H1 (cell line): ENCODE results near the gene PTRH1. TPM values are rescaled to one million over a fixed set of nuclear protein-coding genes. Genes with fewer than 3 reads are reported as not detected.

Experiments
- CTCF ChIA-PET: fragments of 300-600 bp; sonication (Branson Sonifier 250); formaldehyde crosslinking; loops from one replicate; lab custom pipeline; 2021; ENCODE audit not compliant: partially characterized antibody; lab: Charles Lee
- POLR2A ChIA-PET: fragments of 300-600 bp; sonication (Branson Sonifier 250); formaldehyde crosslinking; loops from one replicate; lab custom pipeline; 2021; ENCODE audit warnings: inconsistent platforms; ENCODE audit not compliant: partially characterized antibody; lab: Charles Lee
- DNase-seq, 2 experiments: peaks; one replicate each; pipeline versions ENCODE4 v3.0.0 to v3.0.0-alpha.2; 2010 to 2022; ENCODE audit warnings: low spot score in 2 of 2, low read depth in 1 of 2, mixed read lengths in 1 of 2
- FAIRE-seq: peaks from 2 replicates; lab custom pipeline; 2011; peaks lifted over from hg19 to GRCh38; lab: Jason Lieb, UNC
- H2AFZ ChIP-seq: 2 replicates; pipeline ENCODE4 v1.8.1; 2012; ENCODE audit warnings: low read length, inconsistent platforms
- H2AK5ac ChIP-seq: 2 replicates; pipeline ENCODE4 v1.6.1; 2013; ENCODE audit warnings: low read depth, low read length
- H2BK120ac ChIP-seq: replicated peaks from 2 replicates; pipeline ENCODE3; 2013; ENCODE audit warnings: low read depth, low read length, inconsistent platforms
- H2BK12ac ChIP-seq: 2 replicates; pipeline ENCODE4 v1.6.1; 2013; ENCODE audit warnings: low read depth, low read length
- H2BK15ac ChIP-seq: 2 replicates; pipeline ENCODE4 v1.6.1; 2013; ENCODE audit warnings: low read length
- H2BK20ac ChIP-seq: 2 replicates; pipeline ENCODE4 v1.6.1; 2013; ENCODE audit warnings: low read length
- H2BK5ac ChIP-seq: 2 replicates; pipeline ENCODE4 v1.6.1; 2013; ENCODE audit warnings: low read depth, low read length
- H3K14ac ChIP-seq: 2 replicates; pipeline ENCODE4 v1.6.1; 2013; ENCODE audit warnings: inconsistent platforms; ENCODE audit not compliant: insufficient read length
- H3K18ac ChIP-seq: 2 replicates; pipeline ENCODE4 v1.6.1; 2013; ENCODE audit warnings: low read length; ENCODE audit errors: extremely low read depth
- H3K23ac ChIP-seq: 2 replicates; pipeline ENCODE4 v1.6.1; 2013; ENCODE audit warnings: inconsistent platforms; ENCODE audit not compliant: insufficient read length
- H3K23me2 ChIP-seq: 2 replicates; pipeline ENCODE4 v1.6.1; 2013; ENCODE audit warnings: low read depth, low read length
- H3K27ac ChIP-seq: 2 replicates; pipeline ENCODE4 v1.6.1; 2011; ENCODE audit warnings: low read depth, low read length, inconsistent platforms
- H3K27me3 ChIP-seq, 4 experiments: replicated peaks in 1 of 4; 1 replicate in 1 of 4; 2 replicates in 3 of 4; pipeline versions ENCODE4 v1.6.1 to v1.8.1; 2011 to 2013; ENCODE audit warnings: low read length in 3 of 4, mild to moderate bottlenecking in 3 of 4, inconsistent platforms in 2 of 4, mixed read lengths in 2 of 4, moderate library complexity in 1 of 4; ENCODE audit not compliant: control insufficient read depth in 3 of 4, insufficient read depth in 3 of 4; ENCODE audit errors: extremely low read depth in 1 of 4
- H3K36me3 ChIP-seq, 4 experiments: 2 replicates each; pipeline versions ENCODE4 v1.6.1 to v1.8.1; 2011 to 2013; ENCODE audit warnings: mild to moderate bottlenecking in 4 of 4, low read length in 3 of 4, moderate library complexity in 2 of 4, control low read depth in 1 of 4, inconsistent platforms in 1 of 4; ENCODE audit not compliant: insufficient read depth in 4 of 4, control insufficient read depth in 2 of 4
- H3K4ac ChIP-seq: replicated peaks from 2 replicates; pipeline ENCODE3; 2013; ENCODE audit warnings: low read length, low read depth, mixed read lengths, inconsistent platforms; ENCODE audit not compliant: insufficient read length
- H3K4me1 ChIP-seq, 4 experiments: replicated peaks in 1 of 4; 1 replicate in 1 of 4; 2 replicates in 3 of 4; pipeline versions ENCODE4 v1.6.1 to v1.8.1; 2011 to 2013; ENCODE audit warnings: low read length in 3 of 4, inconsistent platforms in 2 of 4, mixed read lengths in 1 of 4; ENCODE audit not compliant: insufficient read depth in 4 of 4, control insufficient read depth in 3 of 4
- H3K4me2 ChIP-seq, 2 experiments: 2 replicates each; pipeline versions ENCODE4 v1.6.1 to v1.8.1; 2011 to 2013; ENCODE audit warnings: low read depth in 2 of 2, low read length in 2 of 2, control low read depth in 1 of 2, inconsistent platforms in 1 of 2, mild to moderate bottlenecking in 1 of 2; ENCODE audit not compliant: insufficient read depth in 1 of 2
- H3K4me3 ChIP-seq, 4 experiments: fragments of 200-600, 300-600 bp in 1 of 4; sonication (generic), shearing (Covaris generic), sonication (Bioruptor Twin) in 1 of 4; 2 replicates each; pipeline versions ENCODE4 v1.5.1 to v1.8.1; 2011 to 2016; ENCODE audit warnings: low read length in 4 of 4, low read depth in 3 of 4, control low read depth in 2 of 4, inconsistent platforms in 2 of 4, mild to moderate bottlenecking in 2 of 4, mixed read lengths in 1 of 4, moderate library complexity in 1 of 4; ENCODE audit not compliant: insufficient read depth in 2 of 4; ENCODE audit errors: extremely low read depth in 1 of 4
- H3K56ac ChIP-seq: replicated peaks from 2 replicates; pipeline ENCODE3; 2013; ENCODE audit warnings: low read depth, mild to moderate bottlenecking, mixed read lengths, low read length, inconsistent platforms; ENCODE audit not compliant: insufficient read length
- H3K79me1 ChIP-seq: 2 replicates; pipeline ENCODE4 v1.6.1; 2013; ENCODE audit warnings: low read depth, low read length, control low read depth
- H3K79me2 ChIP-seq, 2 experiments: 2 replicates each; pipeline versions ENCODE4 v1.6.1 to v1.8.1; 2012 to 2013; ENCODE audit warnings: low read length in 2 of 2, mild to moderate bottlenecking in 2 of 2, inconsistent platforms in 1 of 2; ENCODE audit not compliant: insufficient read depth in 2 of 2, control insufficient read depth in 1 of 2
- H3K9ac ChIP-seq, 4 experiments: replicated peaks in 1 of 4; 1 replicate in 1 of 4; 2 replicates in 3 of 4; pipeline versions ENCODE4 v1.6.1 to v1.8.1; 2011 to 2013; ENCODE audit warnings: low read depth in 3 of 4, low read length in 3 of 4, control low read depth in 2 of 4, mild to moderate bottlenecking in 2 of 4, moderate library complexity in 2 of 4, inconsistent platforms in 1 of 4; ENCODE audit errors: extremely low read depth in 1 of 4
- H3K9me3 ChIP-seq, 2 experiments: 2 replicates each; pipeline versions ENCODE4 v1.6.1 to v1.8.1; 2012 to 2013; ENCODE audit warnings: mild to moderate bottlenecking in 2 of 2, moderate library complexity in 2 of 2, control low read depth in 1 of 2, inconsistent platforms in 1 of 2, low read depth in 1 of 2, low read length in 1 of 2, mixed read lengths in 1 of 2; ENCODE audit not compliant: insufficient read depth in 2 of 2
- H4K20me1 ChIP-seq, 2 experiments: replicated peaks in 1 of 2; 2 replicates each; pipeline versions ENCODE3 to v1.8.1; 2011 to 2013; ENCODE audit warnings: inconsistent platforms in 2 of 2, low read length in 2 of 2, mild to moderate bottlenecking in 1 of 2; ENCODE audit not compliant: insufficient read depth in 2 of 2, control insufficient read depth in 1 of 2
- H4K5ac ChIP-seq: 2 replicates; pipeline ENCODE4 v1.6.1; 2013; ENCODE audit warnings: low read length, low read depth, mixed read lengths, inconsistent platforms; ENCODE audit not compliant: insufficient read length
- H4K8ac ChIP-seq: 2 replicates; pipeline ENCODE4 v1.8.0; 2013; ENCODE audit warnings: mild to moderate bottlenecking, moderate library complexity, low read length, inconsistent platforms; ENCODE audit not compliant: insufficient read depth; ENCODE audit errors: extremely low read depth
- H4K91ac ChIP-seq: replicated peaks from 2 replicates; pipeline ENCODE3; 2013; ENCODE audit warnings: low read length, mixed read lengths, inconsistent platforms; ENCODE audit not compliant: insufficient read length
- BACH1 ChIP-seq: IDR thresholded peaks from 2 replicates; pipeline ENCODE4 v1.6.1; 2012; ENCODE audit warnings: low read length, improper control_type of control experiment
- CTBP2 ChIP-seq: IDR thresholded peaks from 2 replicates; pipeline ENCODE4 v1.7.0; 2011; ENCODE audit warnings: borderline replicate concordance, mild to moderate bottlenecking, moderate library complexity, mixed read lengths, low read length; ENCODE audit not compliant: insufficient read depth, insufficient read length
- EGR1 ChIP-seq: IDR thresholded peaks from 2 replicates; pipeline ENCODE4 v1.6.1; 2011; ENCODE audit warnings: low read depth, low read length, borderline replicate concordance
- POU5F1 ChIP-seq: IDR thresholded peaks from 2 replicates; pipeline ENCODE4 v1.6.1; 2011; ENCODE audit warnings: low read depth, mild to moderate bottlenecking, low read length, moderate library complexity
- TAF7 ChIP-seq: optimal IDR thresholded peaks from 2 replicates; pipeline ENCODE3; 2011; ENCODE audit warnings: low read depth, mild to moderate bottlenecking, inconsistent platforms, low read length, moderate library complexity, borderline replicate concordance
- YY1 ChIP-seq: IDR thresholded peaks from 2 replicates; pipeline ENCODE4 v1.6.1; 2011; ENCODE audit warnings: low read depth, mild to moderate bottlenecking, low read length
- WGBS, 2 experiments: shearing (Covaris generic) in 1 of 2; methylation state at CpG; one replicate each; pipeline versions ENCODE4 v1.1.6 to v1.1.7; 2013 to 2015; ENCODE audit warnings: low lambda C conversion rate in 2 of 2, mixed read lengths in 2 of 2, inconsistent platforms in 1 of 2, low coverage in 1 of 2, missing lambda C conversion rate in 1 of 2; ENCODE audit not compliant: insufficient replicate concordance in 2 of 2, insufficient coverage in 1 of 2, insufficient read length in 1 of 2; ENCODE audit errors: extremely low coverage in 1 of 2, missing lambda C conversion rate in 1 of 2; 5-methylcytosine and 5-hydroxymethylcytosine counted together
- polyA plus RNA-seq, 7 experiments: library from polyadenylated mRNA; depleted of rRNA in 3 of 7; stranded (reverse) in 5 of 7; unstranded in 2 of 7; fragments of >200 nt in 5 of 7; fragments of 200-250 nt in 2 of 7; gene quantifications; 1 replicate in 5 of 7; 2 replicates in 1 of 7; 4 replicates in 1 of 7; pipeline versions ENCODE4 v1.2.1 to v1.2.3, GENCODE V29; 2011 to 2013; ENCODE audit warnings: missing spikeins in 2 of 7, mixed read lengths in 2 of 7
- total RNA-seq: library from RNA; stranded (reverse); fragmentation: NEBNext Ultra II Directional; extraction: Animal tissue kit (Norgen Biotek cat#: 25700); gene quantifications from 2 replicates; pipeline ENCODE4 v1.2.1, GENCODE V29; 2021
- TF ChIP-seq, protein P1 (sequence below): IDR thresholded peaks from 2 replicates; pipeline ENCODE4 v1.6.1; 2012; ENCODE audit warnings: inconsistent platforms

Gene PTRH1
- total and polyA plus RNA-seq, 2 of the 8 experiments (the other 6 are each of a cell fraction or from before 2014, with no cell fraction given) = 11.1 to 19.8 TPM

GRCh38 chr9:127700140-127700539, 15.3 kb downstream of the PTRH1 start:
- H4K20me1 ChIP-seq = no peaks in the 10 kb centered on the region
- no peak overlapping the region for H4K91ac ChIP-seq
- no peaks in the 10 kb centered on the region for H3K4me1 ChIP-seq
- H3K23ac ChIP-seq = no peak overlapping the region
- H3K27me3 ChIP-seq = no peaks in the 10 kb centered on the region; a peak in 2 of 7 replicates
- H2BK120ac ChIP-seq = no peak overlapping the region
- H3K79me1 ChIP-seq = no peaks in the 10 kb centered on the region
- peak overlapping the region; percentile 24; the same call in 1 of the 2 replicates for H2AK5ac ChIP-seq
- no peaks in the 10 kb centered on the region for H3K9me3 ChIP-seq
- H3K56ac ChIP-seq = no peak overlapping the region
- 0 out of 2 replicates have a peak overlapping the region, but pooled peaks have one; percentile 27 for H2BK12ac ChIP-seq
- DNase-seq (no peak), FAIRE-seq (no peak)
- no peak overlapping the region; a peak in 1 of 7 replicates for H3K9ac ChIP-seq
- no peak for TF ChIP-seq BACH1
- no peak for TF ChIP-seq CTBP2
- no peak for TF ChIP-seq EGR1
- TF ChIP-seq, protein P1, sequence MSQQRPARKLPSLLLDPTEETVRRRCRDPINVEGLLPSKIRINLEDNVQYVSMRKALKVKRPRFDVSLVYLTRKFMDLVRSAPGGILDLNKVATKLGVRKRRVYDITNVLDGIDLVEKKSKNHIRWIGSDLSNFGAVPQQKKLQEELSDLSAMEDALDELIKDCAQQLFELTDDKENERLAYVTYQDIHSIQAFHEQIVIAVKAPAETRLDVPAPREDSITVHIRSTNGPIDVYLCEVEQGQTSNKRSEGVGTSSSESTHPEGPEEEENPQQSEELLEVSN = no peak
- TF ChIP-seq YY1 = no peak
- no peak for TF ChIP-seq POU5F1
- no peak for TF ChIP-seq TAF7
- POLR2A ChIA-PET = interaction anchor here (0.8 to 2.0 kb wide), 5 partner anchors 11 to 221 kb away, joined by 3 to 9 read pairs (median 3); partner anchors contain the start of genes PTRH1 and TTC16
- CTCF ChIA-PET = interaction anchor here (0.9 to 1.5 kb wide), 5 partner anchors 10 to 209 kb away, joined by 3 to 5 read pairs (median 4); no protein-coding TSS in a partner anchor
- H2BK5ac ChIP-seq = no peak overlapping the region
- H4K8ac ChIP-seq = peak overlapping the region; percentile 1; the same call in 1 of the 2 replicates
- 0 out of 2 replicates have a peak overlapping the region, but pooled peaks have one; percentile 46 for H2BK15ac ChIP-seq
- H3K79me2 ChIP-seq = no peaks in the 10 kb centered on the region
- no peak overlapping the region for H3K4ac ChIP-seq
- no peak overlapping the region for H3K27ac ChIP-seq
- no peaks in the 10 kb centered on the region for H3K36me3 ChIP-seq
- H3K4me3 ChIP-seq = no peak overlapping the region
- H3K14ac ChIP-seq = no peak overlapping the region
- H3K23me2 ChIP-seq = 0 out of 2 replicates have a peak, but pooled peaks cover 1% of the 10 kb centered on the region
- no peak overlapping the region for H3K18ac ChIP-seq
- 0 out of 2 replicates have a peak overlapping the region, but pooled peaks have one; percentile 61 for H2BK20ac ChIP-seq
- H2AFZ ChIP-seq = no peak overlapping the region
- no peak overlapping the region; a peak in 1 of 4 replicates for H3K4me2 ChIP-seq
- no peak overlapping the region for H4K5ac ChIP-seq
- 80% methylated on average over 2 of the region's 2 CpGs; no CpG with 5 or more reads in 1 of the 2 experiments for WGBS, 2 experiments
